ENCODE data around the gene NAA80. TPM values are rescaled to one million over a fixed set of nuclear protein-coding genes. Genes with fewer than 3 reads are reported as not detected.

The NAA80 gene
- total and polyA plus RNA-seq, 2 of the 13 experiments (the other 11 are each of a cell fraction or from before 2014, with no cell fraction given) = 3.4 to 8.7 TPM

DNA sequence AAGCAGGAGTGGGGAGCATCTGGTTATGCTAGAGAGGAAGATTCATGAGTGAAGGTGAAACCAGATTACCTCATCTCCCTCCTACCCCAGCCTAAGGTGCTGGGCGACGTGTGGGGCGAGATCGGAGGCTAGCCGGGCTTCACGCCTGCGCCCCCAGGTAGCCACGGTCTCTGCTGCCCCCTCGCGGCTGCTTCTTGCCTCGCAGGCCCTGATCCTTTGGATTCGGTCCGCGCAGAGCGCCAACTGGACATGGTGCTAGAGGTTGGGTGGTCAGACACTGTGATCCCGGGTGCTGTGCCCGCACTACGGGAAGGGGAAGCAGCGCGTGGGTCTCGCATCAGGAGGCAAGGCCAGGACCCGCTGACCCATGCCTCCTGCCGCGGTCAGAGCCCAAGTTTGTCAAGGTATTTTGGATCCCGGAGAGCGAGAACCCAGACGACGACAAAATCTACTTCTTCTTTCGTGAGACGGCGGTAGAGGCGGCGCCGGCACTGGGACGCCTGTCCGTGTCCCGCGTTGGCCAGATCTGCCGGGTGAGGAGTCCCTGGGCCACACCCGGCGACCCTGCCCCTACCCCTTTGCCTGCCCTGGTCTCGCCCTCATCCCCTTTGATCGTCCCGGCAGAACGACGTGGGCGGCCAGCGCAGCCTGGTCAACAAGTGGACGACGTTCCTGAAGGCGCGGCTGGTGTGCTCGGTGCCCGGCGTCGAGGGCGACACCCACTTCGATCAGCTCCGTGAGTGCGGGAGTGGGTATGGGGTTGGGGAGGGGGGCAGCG lies 26.1 kb downstream of the NAA80 start (continued):
- TF ChIP-seq ZNF557 (CRISPR knock-in tag; IDR thresholded peaks at IDR 0.05) (no peak), ZNF256 (CRISPR knock-in tag; conservative IDR thresholded peaks at IDR 0.05) (no peak), ZNF572 (CRISPR knock-in tag; IDR thresholded peaks at IDR 0.05) (peak; percentile 70; the same call in 1 of the 2 replicates), SRSF1 (optimal IDR thresholded peaks at IDR 0.05; ENCODE audit: low read depth, low read length) (no peak), FOXJ3 (CRISPR knock-in tag; IDR thresholded peaks at IDR 0.05; ENCODE audit: borderline replicate concordance) (no peak), TRIM24 (CRISPR knock-in tag; IDR thresholded peaks at IDR 0.05) (no peak), NR2F2 (IDR thresholded peaks at IDR 0.05; ENCODE audit: borderline replicate concordance, low read depth) (no peak), ZMAT3 (CRISPR knock-in tag; conservative IDR thresholded peaks at IDR 0.05) (no peak), RFXANK (CRISPR knock-in tag; IDR thresholded peaks at IDR 0.05) (no peak), ZBTB20 (CRISPR knock-in tag; IDR thresholded peaks at IDR 0.05; ENCODE audit: borderline replicate concordance, low read depth) (no peak), RFX1 (IDR thresholded peaks at IDR 0.05) (no peak), TEAD3 (CRISPR knock-in tag; optimal IDR thresholded peaks at IDR 0.05; ENCODE audit: borderline replicate concordance) (no peak), ZNF34 (CRISPR knock-in tag; IDR thresholded peaks at IDR 0.05; ENCODE audit: borderline replicate concordance) (no peak), ZNF224 (CRISPR knock-in tag; IDR thresholded peaks at IDR 0.05) (no peak), POLR2G (IDR thresholded peaks at IDR 0.05; ENCODE audit: low read depth, low read length) (no peak)
- TF ChIP-seq, protein P1, sequence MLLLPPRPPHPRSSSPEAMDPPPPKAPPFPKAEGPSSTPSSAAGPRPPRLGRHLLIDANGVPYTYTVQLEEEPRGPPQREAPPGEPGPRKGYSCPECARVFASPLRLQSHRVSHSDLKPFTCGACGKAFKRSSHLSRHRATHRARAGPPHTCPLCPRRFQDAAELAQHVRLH (CRISPR knock-in tag; IDR thresholded peaks at IDR 0.05; ENCODE audit: borderline replicate concordance, low read depth) = peak; percentile 72; the same call in 1 of the 2 replicates
- TF ChIP-seq, protein P2, sequence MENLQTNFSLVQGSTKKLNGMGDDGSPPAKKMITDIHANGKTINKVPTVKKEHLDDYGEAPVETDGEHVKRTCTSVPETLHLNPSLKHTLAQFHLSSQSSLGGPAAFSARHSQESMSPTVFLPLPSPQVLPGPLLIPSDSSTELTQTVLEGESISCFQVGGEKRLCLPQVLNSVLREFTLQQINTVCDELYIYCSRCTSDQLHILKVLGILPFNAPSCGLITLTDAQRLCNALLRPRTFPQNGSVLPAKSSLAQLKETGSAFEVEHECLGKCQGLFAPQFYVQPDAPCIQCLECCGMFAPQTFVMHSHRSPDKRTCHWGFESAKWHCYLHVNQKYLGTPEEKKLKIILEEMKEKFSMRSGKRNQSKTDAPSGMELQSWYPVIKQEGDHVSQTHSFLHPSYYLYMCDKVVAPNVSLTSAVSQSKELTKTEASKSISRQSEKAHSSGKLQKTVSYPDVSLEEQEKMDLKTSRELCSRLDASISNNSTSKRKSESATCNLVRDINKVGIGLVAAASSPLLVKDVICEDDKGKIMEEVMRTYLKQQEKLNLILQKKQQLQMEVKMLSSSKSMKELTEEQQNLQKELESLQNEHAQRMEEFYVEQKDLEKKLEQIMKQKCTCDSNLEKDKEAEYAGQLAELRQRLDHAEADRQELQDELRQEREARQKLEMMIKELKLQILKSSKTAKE (CRISPR knock-in tag; IDR thresholded peaks at IDR 0.05; ENCODE audit: borderline replicate concordance) = no peak
- TF ChIP-seq, protein P3, sequence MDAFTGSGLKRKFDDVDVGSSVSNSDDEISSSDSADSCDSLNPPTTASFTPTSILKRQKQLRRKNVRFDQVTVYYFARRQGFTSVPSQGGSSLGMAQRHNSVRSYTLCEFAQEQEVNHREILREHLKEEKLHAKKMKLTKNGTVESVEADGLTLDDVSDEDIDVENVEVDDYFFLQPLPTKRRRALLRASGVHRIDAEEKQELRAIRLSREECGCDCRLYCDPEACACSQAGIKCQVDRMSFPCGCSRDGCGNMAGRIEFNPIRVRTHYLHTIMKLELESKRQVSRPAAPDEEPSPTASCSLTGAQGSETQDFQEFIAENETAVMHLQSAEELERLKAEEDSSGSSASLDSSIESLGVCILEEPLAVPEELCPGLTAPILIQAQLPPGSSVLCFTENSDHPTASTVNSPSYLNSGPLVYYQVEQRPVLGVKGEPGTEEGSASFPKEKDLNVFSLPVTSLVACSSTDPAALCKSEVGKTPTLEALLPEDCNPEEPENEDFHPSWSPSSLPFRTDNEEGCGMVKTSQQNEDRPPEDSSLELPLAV (CRISPR knock-in tag; conservative IDR thresholded peaks at IDR 0.05; ENCODE audit: low read depth) = no peak
- TF ChIP-seq, protein P4, sequence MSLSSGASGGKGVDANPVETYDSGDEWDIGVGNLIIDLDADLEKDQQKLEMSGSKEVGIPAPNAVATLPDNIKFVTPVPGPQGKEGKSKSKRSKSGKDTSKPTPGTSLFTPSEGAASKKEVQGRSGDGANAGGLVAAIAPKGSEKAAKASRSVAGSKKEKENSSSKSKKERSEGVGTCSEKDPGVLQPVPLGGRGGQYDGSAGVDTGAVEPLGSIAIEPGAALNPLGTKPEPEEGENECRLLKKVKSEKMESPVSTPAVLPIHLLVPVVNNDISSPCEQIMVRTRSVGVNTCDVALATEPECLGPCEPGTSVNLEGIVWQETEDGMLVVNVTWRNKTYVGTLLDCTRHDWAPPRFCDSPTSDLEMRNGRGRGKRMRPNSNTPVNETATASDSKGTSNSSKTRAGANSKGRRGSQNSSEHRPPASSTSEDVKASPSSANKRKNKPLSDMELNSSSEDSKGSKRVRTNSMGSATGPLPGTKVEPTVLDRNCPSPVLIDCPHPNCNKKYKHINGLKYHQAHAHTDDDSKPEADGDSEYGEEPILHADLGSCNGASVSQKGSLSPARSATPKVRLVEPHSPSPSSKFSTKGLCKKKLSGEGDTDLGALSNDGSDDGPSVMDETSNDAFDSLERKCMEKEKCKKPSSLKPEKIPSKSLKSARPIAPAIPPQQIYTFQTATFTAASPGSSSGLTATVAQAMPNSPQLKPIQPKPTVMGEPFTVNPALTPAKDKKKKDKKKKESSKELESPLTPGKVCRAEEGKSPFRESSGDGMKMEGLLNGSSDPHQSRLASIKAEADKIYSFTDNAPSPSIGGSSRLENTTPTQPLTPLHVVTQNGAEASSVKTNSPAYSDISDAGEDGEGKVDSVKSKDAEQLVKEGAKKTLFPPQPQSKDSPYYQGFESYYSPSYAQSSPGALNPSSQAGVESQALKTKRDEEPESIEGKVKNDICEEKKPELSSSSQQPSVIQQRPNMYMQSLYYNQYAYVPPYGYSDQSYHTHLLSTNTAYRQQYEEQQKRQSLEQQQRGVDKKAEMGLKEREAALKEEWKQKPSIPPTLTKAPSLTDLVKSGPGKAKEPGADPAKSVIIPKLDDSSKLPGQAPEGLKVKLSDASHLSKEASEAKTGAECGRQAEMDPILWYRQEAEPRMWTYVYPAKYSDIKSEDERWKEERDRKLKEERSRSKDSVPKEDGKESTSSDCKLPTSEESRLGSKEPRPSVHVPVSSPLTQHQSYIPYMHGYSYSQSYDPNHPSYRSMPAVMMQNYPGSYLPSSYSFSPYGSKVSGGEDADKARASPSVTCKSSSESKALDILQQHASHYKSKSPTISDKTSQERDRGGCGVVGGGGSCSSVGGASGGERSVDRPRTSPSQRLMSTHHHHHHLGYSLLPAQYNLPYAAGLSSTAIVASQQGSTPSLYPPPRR (CRISPR knock-in tag; IDR thresholded peaks at IDR 0.05; ENCODE audit: borderline replicate concordance) = no peak
- TF ChIP-seq, protein P5, sequence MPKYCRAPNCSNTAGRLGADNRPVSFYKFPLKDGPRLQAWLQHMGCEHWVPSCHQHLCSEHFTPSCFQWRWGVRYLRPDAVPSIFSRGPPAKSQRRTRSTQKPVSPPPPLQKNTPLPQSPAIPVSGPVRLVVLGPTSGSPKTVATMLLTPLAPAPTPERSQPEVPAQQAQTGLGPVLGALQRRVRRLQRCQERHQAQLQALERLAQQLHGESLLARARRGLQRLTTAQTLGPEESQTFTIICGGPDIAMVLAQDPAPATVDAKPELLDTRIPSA (CRISPR knock-in tag; IDR thresholded peaks at IDR 0.05; ENCODE audit: borderline replicate concordance) = no peak
